ENCODE results near the gene PCDH11Y. TPM values are rescaled to one million over a fixed set of nuclear protein-coding genes. Genes with fewer than 3 reads are reported as not detected.
"Not testable (repeated sequence)": the region's sequence is repeated elsewhere in the genome, so short reads cannot be mapped to it uniquely, and the experiment has no call there.

Gene PCDH11Y, protein sequence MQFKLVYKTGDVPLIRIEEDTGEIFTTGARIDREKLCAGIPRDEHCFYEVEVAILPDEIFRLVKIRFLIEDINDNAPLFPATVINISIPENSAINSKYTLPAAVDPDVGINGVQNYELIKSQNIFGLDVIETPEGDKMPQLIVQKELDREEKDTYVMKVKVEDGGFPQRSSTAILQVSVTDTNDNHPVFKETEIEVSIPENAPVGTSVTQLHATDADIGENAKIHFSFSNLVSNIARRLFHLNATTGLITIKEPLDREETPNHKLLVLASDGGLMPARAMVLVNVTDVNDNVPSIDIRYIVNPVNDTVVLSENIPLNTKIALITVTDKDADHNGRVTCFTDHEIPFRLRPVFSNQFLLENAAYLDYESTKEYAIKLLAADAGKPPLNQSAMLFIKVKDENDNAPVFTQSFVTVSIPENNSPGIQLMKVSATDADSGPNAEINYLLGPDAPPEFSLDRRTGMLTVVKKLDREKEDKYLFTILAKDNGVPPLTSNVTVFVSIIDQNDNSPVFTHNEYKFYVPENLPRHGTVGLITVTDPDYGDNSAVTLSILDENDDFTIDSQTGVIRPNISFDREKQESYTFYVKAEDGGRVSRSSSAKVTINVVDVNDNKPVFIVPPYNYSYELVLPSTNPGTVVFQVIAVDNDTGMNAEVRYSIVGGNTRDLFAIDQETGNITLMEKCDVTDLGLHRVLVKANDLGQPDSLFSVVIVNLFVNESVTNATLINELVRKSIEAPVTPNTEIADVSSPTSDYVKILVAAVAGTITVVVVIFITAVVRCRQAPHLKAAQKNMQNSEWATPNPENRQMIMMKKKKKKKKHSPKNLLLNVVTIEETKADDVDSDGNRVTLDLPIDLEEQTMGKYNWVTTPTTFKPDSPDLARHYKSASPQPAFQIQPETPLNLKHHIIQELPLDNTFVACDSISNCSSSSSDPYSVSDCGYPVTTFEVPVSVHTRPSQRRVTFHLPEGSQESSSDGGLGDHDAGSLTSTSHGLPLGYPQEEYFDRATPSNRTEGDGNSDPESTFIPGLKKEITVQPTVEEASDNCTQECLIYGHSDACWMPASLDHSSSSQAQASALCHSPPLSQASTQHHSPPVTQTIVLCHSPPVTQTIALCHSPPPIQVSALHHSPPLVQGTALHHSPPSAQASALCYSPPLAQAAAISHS (N-terminal part only)
- total RNA-seq: not detected

DNA sequence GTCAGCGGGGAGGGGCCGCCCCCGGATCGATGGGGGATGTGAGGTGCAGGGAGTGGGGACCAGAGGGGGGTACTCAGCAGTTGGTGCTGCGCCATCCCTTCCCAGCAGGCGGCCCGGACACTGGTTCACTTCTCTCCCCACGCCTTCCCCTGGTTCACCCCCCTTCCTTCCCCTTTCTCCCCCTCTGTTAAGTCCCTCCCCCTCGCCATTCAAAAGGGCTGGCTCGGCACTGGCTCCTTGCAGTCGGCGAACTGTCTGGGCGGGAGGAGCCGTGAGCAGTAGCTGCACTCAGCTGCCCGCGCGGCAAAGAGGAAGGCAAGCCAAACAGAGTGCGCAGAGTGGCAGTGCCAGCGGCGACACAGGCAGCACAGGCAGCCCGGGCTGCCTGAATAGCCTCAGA, at the start of gene PCDH11Y:
TSS of gene PCDH11Y (plus strand) at position 240 of the 400 bp plus-strand sequence. CDS start 56,804 bp downstream, outside the sequence.
- DNase-seq; POLR2A ChIA-PET; H3K9me3 Mint-ChIP-seq (ENCODE audit: insufficient read depth); ATAC-seq; H3K27ac Mint-ChIP-seq; H3K27me3 Mint-ChIP-seq (ENCODE audit: low read depth); H3K4me3 Mint-ChIP-seq; H3K36me3 Mint-ChIP-seq (ENCODE audit: low read depth); CTCF ChIA-PET; H3K4me1 Mint-ChIP-seq (ENCODE audit: low read depth): not testable (repeated sequence)

- CTCF ChIA-PET; H3K9me3 Mint-ChIP-seq (ENCODE audit: insufficient read depth); H3K36me3 Mint-ChIP-seq (ENCODE audit: low read depth); DNase-seq; H3K27me3 Mint-ChIP-seq (ENCODE audit: low read depth); POLR2A ChIA-PET; H3K27ac Mint-ChIP-seq; H3K4me1 Mint-ChIP-seq (ENCODE audit: low read depth); H3K4me3 Mint-ChIP-seq; ATAC-seq: not testable (repeated sequence)
Measured at GRCh38 chrY:4967894-4968293, 32.2 kb upstream of the PCDH11Y start.

- H3K4me1 Mint-ChIP-seq (ENCODE audit: low read depth); H3K9me3 Mint-ChIP-seq (ENCODE audit: insufficient read depth); POLR2A ChIA-PET; H3K27ac Mint-ChIP-seq; H3K4me3 Mint-ChIP-seq; H3K36me3 Mint-ChIP-seq (ENCODE audit: low read depth); CTCF ChIA-PET; DNase-seq; H3K27me3 Mint-ChIP-seq (ENCODE audit: low read depth): not testable (repeated sequence)
- peak; percentile 85 for ATAC-seq
Measured at GRCh38 chrY:4991743-4992400, 8.2 kb upstream of the PCDH11Y start.

GRCh38 chrY:4994892-4995291, 5.2 kb upstream of the PCDH11Y start:
- DNase-seq; POLR2A ChIA-PET; H3K27me3 Mint-ChIP-seq (ENCODE audit: low read depth): not testable (repeated sequence)

DNA sequence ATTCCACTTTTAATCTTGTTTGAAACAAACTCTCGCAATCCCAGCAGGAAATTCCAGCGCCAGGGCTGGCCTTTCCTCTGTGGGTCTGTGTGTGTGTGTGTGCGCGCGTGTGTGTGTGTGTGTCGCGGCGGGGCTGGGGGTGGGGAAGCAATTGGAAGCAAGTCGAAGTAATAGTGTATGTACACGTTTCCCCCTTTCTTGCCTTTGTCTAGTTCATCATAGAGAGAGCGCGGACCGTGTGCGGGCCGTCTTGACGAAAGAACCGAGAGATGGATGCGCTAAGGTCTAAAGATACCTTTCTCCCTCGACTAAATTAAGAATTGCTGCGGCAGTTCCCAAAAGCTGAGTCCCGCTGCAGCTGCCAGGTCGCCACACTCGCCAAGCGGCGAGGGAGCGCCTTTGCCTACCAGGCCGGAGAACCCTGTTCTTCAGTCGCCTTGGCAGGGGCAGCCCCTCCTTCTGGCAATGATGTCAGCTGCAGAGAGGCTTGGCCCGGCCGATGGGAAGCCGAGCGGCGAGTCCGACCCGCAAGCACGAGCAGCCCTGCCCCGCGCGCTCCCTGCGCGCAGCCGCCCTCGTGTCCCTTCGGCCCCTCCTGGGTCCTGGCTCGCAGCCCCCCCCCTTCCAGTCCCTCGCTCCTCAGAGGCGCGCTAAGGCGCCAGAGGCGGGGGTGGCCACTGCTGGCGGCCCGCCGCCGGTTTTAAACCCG, 2.5 kb downstream of the PCDH11Y start:
- H3K27ac Mint-ChIP-seq; DNase-seq; ATAC-seq; POLR2A ChIA-PET; CTCF ChIA-PET; H3K27me3 Mint-ChIP-seq (ENCODE audit: low read depth); H3K4me3 Mint-ChIP-seq; H3K4me1 Mint-ChIP-seq (ENCODE audit: low read depth); H3K9me3 Mint-ChIP-seq (ENCODE audit: insufficient read depth); H3K36me3 Mint-ChIP-seq (ENCODE audit: low read depth): not testable (repeated sequence)

More at GRCh38 chrY:4994892-4995291, 5.2 kb upstream of the PCDH11Y start:
- H3K4me1 Mint-ChIP-seq (ENCODE audit: low read depth); H3K27ac Mint-ChIP-seq; H3K9me3 Mint-ChIP-seq (ENCODE audit: insufficient read depth); H3K36me3 Mint-ChIP-seq (ENCODE audit: low read depth); H3K4me3 Mint-ChIP-seq; ATAC-seq; CTCF ChIA-PET: not testable (repeated sequence)

- H3K36me3 Mint-ChIP-seq (ENCODE audit: low read depth); H3K4me3 Mint-ChIP-seq; H3K9me3 Mint-ChIP-seq (ENCODE audit: insufficient read depth); DNase-seq; H3K27me3 Mint-ChIP-seq (ENCODE audit: low read depth); H3K27ac Mint-ChIP-seq; POLR2A ChIA-PET; H3K4me1 Mint-ChIP-seq (ENCODE audit: low read depth); CTCF ChIA-PET; ATAC-seq: not testable (repeated sequence)
Measured at GRCh38 chrY:5038972-5039523, 39.0 kb downstream of the PCDH11Y start.

- DNase-seq; POLR2A ChIA-PET; H3K27me3 Mint-ChIP-seq (ENCODE audit: low read depth); ATAC-seq; H3K4me3 Mint-ChIP-seq; H3K36me3 Mint-ChIP-seq (ENCODE audit: low read depth); CTCF ChIA-PET; H3K27ac Mint-ChIP-seq; H3K4me1 Mint-ChIP-seq (ENCODE audit: low read depth); H3K9me3 Mint-ChIP-seq (ENCODE audit: insufficient read depth): not testable (repeated sequence)
Measured at GRCh38 chrY:5083017-5083416, 82.9 kb downstream of the PCDH11Y start.

- POLR2A ChIA-PET; H3K27me3 Mint-ChIP-seq (ENCODE audit: low read depth); H3K9me3 Mint-ChIP-seq (ENCODE audit: insufficient read depth); H3K4me1 Mint-ChIP-seq (ENCODE audit: low read depth); H3K36me3 Mint-ChIP-seq (ENCODE audit: low read depth); H3K4me3 Mint-ChIP-seq; ATAC-seq; DNase-seq; H3K27ac Mint-ChIP-seq; CTCF ChIA-PET: not testable (repeated sequence)
Measured at GRCh38 chrY:5182998-5183397, 182.9 kb downstream of the PCDH11Y start.

DNA sequence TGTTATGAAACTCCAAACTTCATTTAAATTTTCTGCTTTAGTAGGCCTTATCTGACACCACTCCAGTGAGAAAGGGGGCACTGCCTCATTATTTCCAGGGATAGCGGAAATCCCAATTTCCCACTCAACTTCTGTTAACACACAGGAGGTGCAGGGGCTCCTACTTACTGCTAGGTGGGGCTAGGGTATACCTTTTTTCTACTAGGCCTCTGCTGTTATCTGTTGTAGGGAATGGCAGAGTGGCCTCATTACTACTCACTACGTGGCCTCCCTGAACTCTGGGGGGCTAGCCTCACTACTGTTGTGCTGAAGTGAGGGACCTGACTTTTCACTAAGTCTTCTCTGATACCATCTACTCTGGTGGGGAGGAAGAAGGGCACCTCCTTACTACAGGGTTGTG, 215.0 kb downstream of the PCDH11Y start:
- H3K4me1 Mint-ChIP-seq (ENCODE audit: low read depth); ATAC-seq; H3K9me3 Mint-ChIP-seq (ENCODE audit: insufficient read depth); H3K36me3 Mint-ChIP-seq (ENCODE audit: low read depth); DNase-seq; H3K4me3 Mint-ChIP-seq; H3K27ac Mint-ChIP-seq; H3K27me3 Mint-ChIP-seq (ENCODE audit: low read depth); POLR2A ChIA-PET; CTCF ChIA-PET: not testable (repeated sequence)

GRCh38 chrY:5324931-5325330, 324.8 kb downstream of the PCDH11Y start:
- POLR2A ChIA-PET; CTCF ChIA-PET; H3K4me1 Mint-ChIP-seq (ENCODE audit: low read depth); H3K36me3 Mint-ChIP-seq (ENCODE audit: low read depth); DNase-seq; H3K27me3 Mint-ChIP-seq (ENCODE audit: low read depth); H3K27ac Mint-ChIP-seq; H3K4me3 Mint-ChIP-seq; ATAC-seq; H3K9me3 Mint-ChIP-seq (ENCODE audit: insufficient read depth): not testable (repeated sequence)

- H3K27me3 Mint-ChIP-seq (ENCODE audit: low read depth); POLR2A ChIA-PET: not testable (repeated sequence)
Measured at GRCh38 chrY:5342220-5342619, 342.1 kb downstream of the PCDH11Y start.

More at GRCh38 chrY:5342220-5342619, 342.1 kb downstream of the PCDH11Y start:
- H3K9me3 Mint-ChIP-seq (ENCODE audit: insufficient read depth); H3K4me1 Mint-ChIP-seq (ENCODE audit: low read depth); CTCF ChIA-PET; DNase-seq; ATAC-seq; H3K4me3 Mint-ChIP-seq; H3K27ac Mint-ChIP-seq; H3K36me3 Mint-ChIP-seq (ENCODE audit: low read depth): not testable (repeated sequence)
